Embryonic facial prominence (tissue), 1 donor: ENCODE data around the gene NME7.

ENCODE experiments used
- DNase-seq: peaks from one replicate; pipeline ENCODE4 v3.0.0-alpha.2; 2016; ENCODE audit errors: extremely low spot score

NME7 gene

DNA sequence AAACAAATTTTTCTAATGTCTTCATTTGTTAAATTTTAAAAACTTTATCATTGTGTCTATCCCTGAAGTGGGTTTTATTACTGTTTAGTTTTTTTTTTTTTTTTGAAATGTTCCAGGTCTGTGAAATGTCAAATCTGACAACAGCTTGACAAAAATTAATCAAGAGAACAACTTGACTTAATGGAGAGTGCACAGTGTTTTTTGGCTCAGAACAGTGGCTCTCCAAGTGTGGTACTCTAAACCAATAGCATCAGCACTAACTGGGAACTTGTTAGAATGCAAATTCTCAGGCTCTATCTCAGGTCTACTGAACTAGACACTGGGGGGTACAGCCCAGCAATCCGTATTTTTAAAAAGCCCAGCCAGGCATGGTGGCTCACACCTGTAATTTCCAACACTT is 211.9 kb downstream of the NME7 start:
- DNase-seq: no peak

DNA sequence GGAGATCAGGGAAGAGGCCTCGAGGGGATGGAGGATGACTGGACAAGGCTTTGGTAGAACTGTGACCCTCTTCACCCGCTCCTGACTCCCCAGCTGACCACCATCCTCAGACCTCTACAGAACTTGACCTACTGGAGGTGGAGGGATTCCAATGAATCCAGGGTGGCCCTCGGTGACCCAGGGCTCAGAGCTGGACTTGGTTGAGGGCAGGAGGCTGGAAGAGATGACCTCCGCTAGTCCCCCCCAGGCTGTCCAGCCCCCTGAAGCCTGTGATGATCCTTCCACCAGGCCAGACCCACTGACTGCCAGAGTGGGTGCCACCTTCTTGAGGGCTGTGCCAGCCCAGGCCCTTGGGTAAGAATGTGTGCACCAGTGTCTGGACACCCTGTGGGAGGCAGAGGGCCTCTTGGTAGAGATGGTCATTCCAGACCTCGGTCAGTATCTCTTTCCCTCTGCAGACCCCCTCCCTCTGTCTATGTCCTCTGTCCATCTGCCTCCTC is 216.2 kb downstream of the NME7 start:
- DNase-seq: no peak

DNA sequence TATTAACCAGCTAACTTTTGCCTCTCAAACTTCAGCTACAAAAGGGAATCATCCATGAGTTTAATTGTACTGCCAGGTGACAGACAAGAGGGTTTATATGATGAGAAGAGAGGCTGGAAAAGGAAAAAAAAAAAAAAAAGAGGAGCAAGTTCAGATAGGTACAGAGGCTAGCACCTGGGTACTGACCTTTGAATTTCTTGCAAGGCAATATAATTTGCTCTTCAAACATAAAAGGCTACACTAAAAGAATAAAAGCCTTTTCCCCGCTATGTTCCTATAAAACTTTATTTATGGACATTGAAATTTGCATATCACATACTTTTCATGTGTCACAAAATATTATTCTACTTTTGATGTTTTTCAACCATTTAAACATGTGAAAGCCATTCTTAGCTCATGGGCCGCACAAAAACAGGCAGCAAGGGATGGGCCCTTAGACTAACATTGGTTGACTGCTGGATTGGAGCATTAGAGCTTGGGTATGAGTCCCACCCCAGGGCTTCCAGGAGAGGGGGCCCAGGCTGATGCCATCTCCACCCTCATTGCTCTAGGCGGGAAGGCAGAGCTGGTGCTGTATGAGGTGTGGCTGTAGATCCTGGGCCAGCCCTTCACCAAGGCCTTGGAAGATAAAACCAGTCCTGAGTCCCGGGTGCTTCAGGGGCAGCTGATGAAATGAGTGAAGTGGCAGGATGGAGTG is 216.8 kb downstream of the NME7 start:
- DNase-seq: no peak

- no peak for DNase-seq
Observed at GRCh38 chr1:169149555-169150286, 217.9 kb downstream of the NME7 start.

GRCh38 chr1:169148472-169149252 is 218.9 kb downstream of the NME7 start:
- no peak for DNase-seq

GRCh38 chr1:169146576-169147214 is 220.9 kb downstream of the NME7 start:
- no peak for DNase-seq

- no peak for DNase-seq
Observed at GRCh38 chr1:169144941-169145626, 222.5 kb downstream of the NME7 start.

- no peak for DNase-seq
Observed at GRCh38 chr1:169143984-169144383, 223.6 kb downstream of the NME7 start.

- DNase-seq: no peak
Observed at GRCh38 chr1:169143346-169143745, 224.3 kb downstream of the NME7 start.

DNA sequence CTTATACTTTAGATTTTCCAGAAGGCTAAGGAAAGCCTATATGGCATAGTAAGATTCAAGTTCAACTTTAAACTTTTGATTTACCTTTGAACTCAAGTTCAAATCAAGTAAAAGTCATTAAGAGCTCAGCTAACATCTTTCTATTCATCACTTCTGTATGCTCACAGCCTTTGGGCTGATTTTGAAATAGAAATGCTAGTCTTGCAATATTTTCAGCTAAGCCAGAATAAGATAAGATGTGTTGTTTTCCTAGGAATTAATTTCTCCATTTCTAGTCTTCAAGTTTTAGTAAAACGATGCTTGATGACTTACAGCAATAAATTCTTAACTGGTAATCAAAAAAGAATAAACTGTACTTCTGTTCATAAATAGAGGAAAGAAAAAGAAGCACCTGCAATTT is 225.5 kb downstream of the NME7 start:
- DNase-seq: no peak

- no peak for DNase-seq
Observed at GRCh38 chr1:169141356-169141755, 226.2 kb downstream of the NME7 start.

DNA sequence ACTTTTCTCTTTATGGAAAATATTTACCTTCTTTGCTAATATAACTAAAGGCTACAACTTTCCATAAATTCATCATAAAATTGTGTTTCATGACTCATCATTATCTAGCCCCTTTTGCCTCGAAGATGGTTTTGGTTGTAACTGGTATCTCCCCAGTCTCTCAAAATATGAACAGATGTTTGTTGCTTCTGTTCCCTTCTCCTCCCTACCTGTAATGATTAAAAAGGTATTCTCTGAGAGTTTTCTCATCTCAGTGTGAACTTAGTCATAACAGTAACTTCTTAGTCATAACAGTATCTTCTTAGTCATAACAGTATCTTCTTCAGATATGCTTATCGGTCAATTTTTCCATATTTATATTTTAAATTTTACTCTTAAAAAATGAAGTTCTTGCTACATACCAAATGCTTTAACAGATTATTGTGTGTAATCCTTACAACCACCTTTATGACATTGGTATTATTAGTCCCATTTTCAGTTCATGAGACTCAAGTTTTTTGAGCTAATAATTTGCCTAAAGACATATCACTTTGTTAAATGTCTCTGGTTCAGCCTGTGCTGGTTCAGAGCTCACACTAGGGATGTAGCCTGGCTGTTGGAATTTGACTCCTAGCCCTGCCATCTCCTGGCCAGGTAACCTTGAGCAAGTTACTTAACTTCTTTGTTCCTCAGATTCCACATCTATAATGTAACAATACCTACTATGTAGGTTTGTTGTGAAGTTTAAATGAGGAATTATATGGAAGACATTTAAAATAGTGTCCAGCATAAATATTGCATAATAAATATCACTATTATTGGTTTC is 228.5 kb downstream of the NME7 start:
- DNase-seq: no peak

- DNase-seq: no peak
Observed at GRCh38 chr1:169137357-169137756, 230.2 kb downstream of the NME7 start.

GRCh38 chr1:169133801-169134502 is 233.6 kb downstream of the NME7 start:
- no peak for DNase-seq

- DNase-seq: no peak
Observed at GRCh38 chr1:169133228-169133576, 234.4 kb downstream of the NME7 start.

DNA sequence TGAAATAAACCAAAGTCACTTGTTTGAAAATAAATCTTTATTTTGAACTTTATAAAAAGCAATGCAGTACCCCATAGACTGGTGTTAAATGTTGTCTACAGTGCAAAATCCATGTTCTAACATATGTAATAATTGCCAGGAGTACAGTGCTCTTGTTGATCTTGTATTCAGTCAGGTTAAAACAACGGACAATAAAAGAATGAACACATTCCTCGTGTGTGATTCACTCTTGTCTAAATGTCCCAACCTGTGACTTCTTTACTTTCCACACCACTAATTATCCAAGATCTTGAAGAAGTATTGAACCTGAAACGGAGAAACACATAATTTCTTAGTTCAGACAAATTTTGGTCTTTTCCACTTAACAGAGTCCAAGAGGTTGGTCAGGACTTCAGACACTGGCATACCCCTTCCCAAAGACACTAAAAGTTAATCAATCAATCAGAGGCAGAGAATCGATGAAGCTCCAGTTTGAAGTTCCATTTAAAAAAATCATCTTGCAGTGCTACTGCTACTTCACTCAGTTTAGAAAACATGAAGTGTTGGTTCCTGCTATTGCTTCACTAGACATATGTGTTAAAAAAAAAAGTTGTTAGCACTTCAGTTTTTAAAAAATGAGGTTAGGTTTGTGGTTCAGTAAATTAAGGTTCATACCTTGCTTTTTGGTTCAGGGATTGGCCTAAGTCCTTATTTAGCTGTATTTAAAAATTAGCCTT is 234.9 kb downstream of the NME7 start:
- no peak for DNase-seq

- DNase-seq: no peak
Observed at GRCh38 chr1:169130683-169131082, 236.9 kb downstream of the NME7 start.

- no peak for DNase-seq
Observed at GRCh38 chr1:169129109-169129784, 238.3 kb downstream of the NME7 start.

- DNase-seq: no peak
Observed at GRCh38 chr1:169128562-169128961, 239.0 kb downstream of the NME7 start.
